H1 (cell line): ENCODE measurements around the gene DENND5B. TPM values are rescaled to one million over a fixed set of nuclear protein-coding genes. Genes with fewer than 3 reads are reported as not detected.

Source experiments
- CTCF ChIA-PET: fragments of 300-600 bp; sonication (Branson Sonifier 250); formaldehyde crosslinking; loops from one replicate; lab custom pipeline; 2021; ENCODE audit not compliant: partially characterized antibody; lab: Charles Lee
- POLR2A ChIA-PET: fragments of 300-600 bp; sonication (Branson Sonifier 250); formaldehyde crosslinking; loops from one replicate; lab custom pipeline; 2021; ENCODE audit warnings: inconsistent platforms; ENCODE audit not compliant: partially characterized antibody; lab: Charles Lee
- DNase-seq, 2 experiments: peaks; one replicate each; pipeline versions ENCODE4 v3.0.0 to v3.0.0-alpha.2; 2010 to 2022; ENCODE audit warnings: low spot score in 2 of 2, low read depth in 1 of 2, mixed read lengths in 1 of 2
- FAIRE-seq: peaks from 2 replicates; lab custom pipeline; 2011; peaks lifted over from hg19 to GRCh38; lab: Jason Lieb, UNC
- H2AFZ ChIP-seq: 2 replicates; pipeline ENCODE4 v1.8.1; 2012; ENCODE audit warnings: low read length, inconsistent platforms
- H2AK5ac ChIP-seq: 2 replicates; pipeline ENCODE4 v1.6.1; 2013; ENCODE audit warnings: low read depth, low read length
- H2BK120ac ChIP-seq: replicated peaks from 2 replicates; pipeline ENCODE3; 2013; ENCODE audit warnings: low read depth, low read length, inconsistent platforms
- H2BK12ac ChIP-seq: 2 replicates; pipeline ENCODE4 v1.6.1; 2013; ENCODE audit warnings: low read depth, low read length
- H2BK15ac ChIP-seq: 2 replicates; pipeline ENCODE4 v1.6.1; 2013; ENCODE audit warnings: low read length
- H2BK20ac ChIP-seq: 2 replicates; pipeline ENCODE4 v1.6.1; 2013; ENCODE audit warnings: low read length
- H2BK5ac ChIP-seq: 2 replicates; pipeline ENCODE4 v1.6.1; 2013; ENCODE audit warnings: low read depth, low read length
- H3K14ac ChIP-seq: 2 replicates; pipeline ENCODE4 v1.6.1; 2013; ENCODE audit warnings: inconsistent platforms; ENCODE audit not compliant: insufficient read length
- H3K18ac ChIP-seq: 2 replicates; pipeline ENCODE4 v1.6.1; 2013; ENCODE audit warnings: low read length; ENCODE audit errors: extremely low read depth
- H3K23ac ChIP-seq: 2 replicates; pipeline ENCODE4 v1.6.1; 2013; ENCODE audit warnings: inconsistent platforms; ENCODE audit not compliant: insufficient read length
- H3K23me2 ChIP-seq: 2 replicates; pipeline ENCODE4 v1.6.1; 2013; ENCODE audit warnings: low read depth, low read length
- H3K27ac ChIP-seq: 2 replicates; pipeline ENCODE4 v1.6.1; 2011; ENCODE audit warnings: low read depth, low read length, inconsistent platforms
- H3K27me3 ChIP-seq, 4 experiments: replicated peaks in 1 of 4; 1 replicate in 1 of 4; 2 replicates in 3 of 4; pipeline versions ENCODE4 v1.6.1 to v1.8.1; 2011 to 2013; ENCODE audit warnings: low read length in 3 of 4, mild to moderate bottlenecking in 3 of 4, inconsistent platforms in 2 of 4, mixed read lengths in 2 of 4, moderate library complexity in 1 of 4; ENCODE audit not compliant: control insufficient read depth in 3 of 4, insufficient read depth in 3 of 4; ENCODE audit errors: extremely low read depth in 1 of 4
- H3K36me3 ChIP-seq, 4 experiments: 2 replicates each; pipeline versions ENCODE4 v1.6.1 to v1.8.1; 2011 to 2013; ENCODE audit warnings: mild to moderate bottlenecking in 4 of 4, low read length in 3 of 4, moderate library complexity in 2 of 4, control low read depth in 1 of 4, inconsistent platforms in 1 of 4; ENCODE audit not compliant: insufficient read depth in 4 of 4, control insufficient read depth in 2 of 4
- H3K4ac ChIP-seq: replicated peaks from 2 replicates; pipeline ENCODE3; 2013; ENCODE audit warnings: low read length, low read depth, mixed read lengths, inconsistent platforms; ENCODE audit not compliant: insufficient read length
- H3K4me1 ChIP-seq, 4 experiments: replicated peaks in 1 of 4; 1 replicate in 1 of 4; 2 replicates in 3 of 4; pipeline versions ENCODE4 v1.6.1 to v1.8.1; 2011 to 2013; ENCODE audit warnings: low read length in 3 of 4, inconsistent platforms in 2 of 4, mixed read lengths in 1 of 4; ENCODE audit not compliant: insufficient read depth in 4 of 4, control insufficient read depth in 3 of 4
- H3K4me2 ChIP-seq, 2 experiments: 2 replicates each; pipeline versions ENCODE4 v1.6.1 to v1.8.1; 2011 to 2013; ENCODE audit warnings: low read depth in 2 of 2, low read length in 2 of 2, control low read depth in 1 of 2, inconsistent platforms in 1 of 2, mild to moderate bottlenecking in 1 of 2; ENCODE audit not compliant: insufficient read depth in 1 of 2
- H3K4me3 ChIP-seq, 4 experiments: fragments of 200-600, 300-600 bp in 1 of 4; sonication (generic), shearing (Covaris generic), sonication (Bioruptor Twin) in 1 of 4; 2 replicates each; pipeline versions ENCODE4 v1.5.1 to v1.8.1; 2011 to 2016; ENCODE audit warnings: low read length in 4 of 4, low read depth in 3 of 4, control low read depth in 2 of 4, inconsistent platforms in 2 of 4, mild to moderate bottlenecking in 2 of 4, mixed read lengths in 1 of 4, moderate library complexity in 1 of 4; ENCODE audit not compliant: insufficient read depth in 2 of 4; ENCODE audit errors: extremely low read depth in 1 of 4
- H3K56ac ChIP-seq: replicated peaks from 2 replicates; pipeline ENCODE3; 2013; ENCODE audit warnings: low read depth, mild to moderate bottlenecking, mixed read lengths, low read length, inconsistent platforms; ENCODE audit not compliant: insufficient read length
- H3K79me1 ChIP-seq: 2 replicates; pipeline ENCODE4 v1.6.1; 2013; ENCODE audit warnings: low read depth, low read length, control low read depth
- H3K79me2 ChIP-seq, 2 experiments: 2 replicates each; pipeline versions ENCODE4 v1.6.1 to v1.8.1; 2012 to 2013; ENCODE audit warnings: low read length in 2 of 2, mild to moderate bottlenecking in 2 of 2, inconsistent platforms in 1 of 2; ENCODE audit not compliant: insufficient read depth in 2 of 2, control insufficient read depth in 1 of 2
- H3K9ac ChIP-seq, 4 experiments: replicated peaks in 1 of 4; 1 replicate in 1 of 4; 2 replicates in 3 of 4; pipeline versions ENCODE4 v1.6.1 to v1.8.1; 2011 to 2013; ENCODE audit warnings: low read depth in 3 of 4, low read length in 3 of 4, control low read depth in 2 of 4, mild to moderate bottlenecking in 2 of 4, moderate library complexity in 2 of 4, inconsistent platforms in 1 of 4; ENCODE audit errors: extremely low read depth in 1 of 4
- H3K9me3 ChIP-seq, 2 experiments: 2 replicates each; pipeline versions ENCODE4 v1.6.1 to v1.8.1; 2012 to 2013; ENCODE audit warnings: mild to moderate bottlenecking in 2 of 2, moderate library complexity in 2 of 2, control low read depth in 1 of 2, inconsistent platforms in 1 of 2, low read depth in 1 of 2, low read length in 1 of 2, mixed read lengths in 1 of 2; ENCODE audit not compliant: insufficient read depth in 2 of 2
- H4K20me1 ChIP-seq, 2 experiments: replicated peaks in 1 of 2; 2 replicates each; pipeline versions ENCODE3 to v1.8.1; 2011 to 2013; ENCODE audit warnings: inconsistent platforms in 2 of 2, low read length in 2 of 2, mild to moderate bottlenecking in 1 of 2; ENCODE audit not compliant: insufficient read depth in 2 of 2, control insufficient read depth in 1 of 2
- H4K5ac ChIP-seq: 2 replicates; pipeline ENCODE4 v1.6.1; 2013; ENCODE audit warnings: low read length, low read depth, mixed read lengths, inconsistent platforms; ENCODE audit not compliant: insufficient read length
- H4K8ac ChIP-seq: 2 replicates; pipeline ENCODE4 v1.8.0; 2013; ENCODE audit warnings: mild to moderate bottlenecking, moderate library complexity, low read length, inconsistent platforms; ENCODE audit not compliant: insufficient read depth; ENCODE audit errors: extremely low read depth
- H4K91ac ChIP-seq: replicated peaks from 2 replicates; pipeline ENCODE3; 2013; ENCODE audit warnings: low read length, mixed read lengths, inconsistent platforms; ENCODE audit not compliant: insufficient read length
- BACH1 ChIP-seq: IDR thresholded peaks from 2 replicates; pipeline ENCODE4 v1.6.1; 2012; ENCODE audit warnings: low read length, improper control_type of control experiment
- BCL11A ChIP-seq, 2 experiments: IDR thresholded peaks; one replicate each; pipeline ENCODE4 v1.6.1; 2011; ENCODE audit warnings: low read depth in 2 of 2, low read length in 2 of 2, mild to moderate bottlenecking in 2 of 2
- CBX8 ChIP-seq: fragments of 300-800, 300-1000 bp; sonication (generic); IDR thresholded peaks from 2 replicates; pipeline ENCODE4 v1.7.1; 2016; ENCODE audit warnings: low read depth, low read length, borderline replicate concordance
- E2F6 ChIP-seq: IDR thresholded peaks from 2 replicates; pipeline ENCODE4 v1.6.1; 2012; ENCODE audit warnings: inconsistent platforms
- TCF12 ChIP-seq: IDR thresholded peaks from 2 replicates; pipeline ENCODE4 v1.6.1; 2011; ENCODE audit warnings: low read depth, mild to moderate bottlenecking, low read length
- WGBS, 2 experiments: shearing (Covaris generic) in 1 of 2; methylation state at CpG; one replicate each; pipeline versions ENCODE4 v1.1.6 to v1.1.7; 2013 to 2015; ENCODE audit warnings: low lambda C conversion rate in 2 of 2, mixed read lengths in 2 of 2, inconsistent platforms in 1 of 2, low coverage in 1 of 2, missing lambda C conversion rate in 1 of 2; ENCODE audit not compliant: insufficient replicate concordance in 2 of 2, insufficient coverage in 1 of 2, insufficient read length in 1 of 2; ENCODE audit errors: extremely low coverage in 1 of 2, missing lambda C conversion rate in 1 of 2; 5-methylcytosine and 5-hydroxymethylcytosine counted together
- polyA plus RNA-seq, 7 experiments: library from polyadenylated mRNA; depleted of rRNA in 3 of 7; stranded (reverse) in 5 of 7; unstranded in 2 of 7; fragments of >200 nt in 5 of 7; fragments of 200-250 nt in 2 of 7; gene quantifications; 1 replicate in 5 of 7; 2 replicates in 1 of 7; 4 replicates in 1 of 7; pipeline versions ENCODE4 v1.2.1 to v1.2.3, GENCODE V29; 2011 to 2013; ENCODE audit warnings: missing spikeins in 2 of 7, mixed read lengths in 2 of 7
- total RNA-seq: library from RNA; stranded (reverse); fragmentation: NEBNext Ultra II Directional; extraction: Animal tissue kit (Norgen Biotek cat#: 25700); gene quantifications from 2 replicates; pipeline ENCODE4 v1.2.1, GENCODE V29; 2021

Gene DENND5B
- total and polyA plus RNA-seq, 2 of the 8 experiments (the other 6 are each of a cell fraction or from before 2014, with no cell fraction given) = 13.4 to 20.2 TPM

GRCh38 chr12:31588976-31589375, 2.0 kb downstream of the DENND5B start:
- peak overlapping the region; percentile 71 to 81; a peak in 2 of 4 replicates for H3K4me2 ChIP-seq
- H3K23me2 ChIP-seq = peaks cover 7% of the 10 kb centered on the region
- POLR2A ChIA-PET = interaction anchor here (1.5 kb wide), 1 partner anchor 23 kb away, joined by 3 read pairs; no protein-coding TSS in a partner anchor
- no peak overlapping the region for H3K9ac ChIP-seq
- H2BK20ac ChIP-seq = no peak overlapping the region
- H3K36me3 ChIP-seq = no peaks in the 10 kb centered on the region
- H3K27me3 ChIP-seq = peaks cover 0 to 6% (median 4%) of the 10 kb centered on the region in 4 experiments; a peak in 3 of 7 replicates
- H3K14ac ChIP-seq = no peak overlapping the region
- no peak overlapping the region for H4K91ac ChIP-seq
- no peak overlapping the region for H3K18ac ChIP-seq
- no peak overlapping the region for H3K27ac ChIP-seq
- H2BK120ac ChIP-seq = no peak overlapping the region
- CTCF ChIA-PET = no interaction called here
- FAIRE-seq (no peak), DNase-seq (no peak)
- H3K4ac ChIP-seq = no peak overlapping the region
- H2BK15ac ChIP-seq = no peak overlapping the region
- peaks cover 0 to 47% of the 10 kb centered on the region in 2 experiments; a peak in 3 of 4 replicates for H3K79me2 ChIP-seq
- no peak for TF ChIP-seq BACH1
- TF ChIP-seq BCL11A (IDR thresholded peaks at IDR 0.05; ENCODE audit: low read depth in 2 of 2, low read length in 2 of 2) = no peak
- TF ChIP-seq CBX8 = no peak
- TF ChIP-seq E2F6 = no peak
- TF ChIP-seq TCF12 = no peak
- peak overlapping the region in 1 of 4 experiments; percentile 90; a peak in 2 of 8 replicates for H3K4me3 ChIP-seq
- WGBS, 2 experiments = 72% methylated on average over 3 of the region's 3 CpGs; no CpG with 5 or more reads in 1 of the 2 experiments
- H2BK12ac ChIP-seq = no peak overlapping the region
- no peak overlapping the region for H4K8ac ChIP-seq
- H4K5ac ChIP-seq = no peak overlapping the region
- H3K56ac ChIP-seq = no peak overlapping the region
- H3K23ac ChIP-seq = no peak overlapping the region
- peaks cover 0 to 9% (median 4%) of the 10 kb centered on the region in 4 experiments; a peak in 2 of 7 replicates for H3K4me1 ChIP-seq
- no peak overlapping the region for H2AK5ac ChIP-seq
- H3K9me3 ChIP-seq = no peaks in the 10 kb centered on the region
- no peak overlapping the region for H2BK5ac ChIP-seq
- H2AFZ ChIP-seq = no peak overlapping the region
- peaks cover 4 to 8% of the 10 kb centered on the region in 2 experiments for H4K20me1 ChIP-seq
- H3K79me1 ChIP-seq = peaks cover 5% of the 10 kb centered on the region; the same call in 1 of the 2 replicates
